ENCODE measurements around the gene GPER1. TPM values are rescaled to one million over a fixed set of nuclear protein-coding genes. Genes with fewer than 3 reads are reported as not detected.
"Not testable (repeated sequence)": the region's sequence is repeated elsewhere in the genome, so short reads cannot be mapped to it uniquely, and the experiment has no call there.

GPER1 gene
- total RNA-seq, 1 experiment from 2014 or later = 0.63 TPM

- DNase-seq (ENCODE audit: low read depth) = no peak
These were observed 19.9 kb upstream of the GPER1 start for GRCh38 chr7:1068013-1068412.

GRCh38 chr7:1068619-1069018 lies 19.3 kb upstream of the GPER1 start:
- DNase-seq (ENCODE audit: low read depth) = no peak

- DNase-seq (ENCODE audit: low read depth) = no peak
These were observed 17.3 kb upstream of the GPER1 start for GRCh38 chr7:1070544-1071011.

- DNase-seq (ENCODE audit: low read depth) = no peak
These were observed 16.1 kb upstream of the GPER1 start for GRCh38 chr7:1071731-1072254.

GRCh38 chr7:1073142-1073977 lies 14.6 kb upstream of the GPER1 start:
- no peak for DNase-seq (ENCODE audit: low read depth)

GRCh38 chr7:1074018-1074417 lies 13.9 kb upstream of the GPER1 start:
- DNase-seq (ENCODE audit: low read depth) = not testable (repeated sequence)

GRCh38 chr7:1074593-1075431 lies 13.1 kb upstream of the GPER1 start:
- no peak for DNase-seq (ENCODE audit: low read depth)

- DNase-seq (ENCODE audit: low read depth) = no peak
These were observed 11.5 kb upstream of the GPER1 start for GRCh38 chr7:1076184-1077072.

GRCh38 chr7:1078519-1078918 lies 9.4 kb upstream of the GPER1 start:
- no peak for DNase-seq (ENCODE audit: low read depth)

- DNase-seq (ENCODE audit: low read depth) = no peak
These were observed 8.9 kb upstream of the GPER1 start for GRCh38 chr7:1078985-1079384.

- DNase-seq (ENCODE audit: low read depth) = no peak
These were observed 8.4 kb upstream of the GPER1 start for GRCh38 chr7:1079546-1079945.

- DNase-seq (ENCODE audit: low read depth) = no peak
These were observed 7.5 kb upstream of the GPER1 start for GRCh38 chr7:1080252-1080920.

- no peak for DNase-seq (ENCODE audit: low read depth)
These were observed 7.0 kb upstream of the GPER1 start for GRCh38 chr7:1080921-1081255.

- DNase-seq (ENCODE audit: low read depth) = no peak
These were observed 6.6 kb upstream of the GPER1 start for GRCh38 chr7:1081336-1081735.

- no peak for DNase-seq (ENCODE audit: low read depth)
These were observed 5.9 kb upstream of the GPER1 start for GRCh38 chr7:1081931-1082401.

- DNase-seq (ENCODE audit: low read depth) = no peak
These were observed 3.9 kb upstream of the GPER1 start for GRCh38 chr7:1083729-1084657.

GRCh38 chr7:1085266-1085665 lies 2.6 kb upstream of the GPER1 start:
- DNase-seq (ENCODE audit: low read depth) = no peak

- peak; percentile 58 for DNase-seq (ENCODE audit: low read depth)
These were observed 1.9 kb upstream of the GPER1 start for GRCh38 chr7:1085910-1086421.
